NCI-H82 (cell line): Measurements from ENCODE around the gene OR5AU1.

ENCODE experiments used
- DNase-seq: peaks from one replicate; lab custom pipeline; 2025; lab: John Stamatoyannopoulos, UW

The OR5AU1 gene

GRCh38 chr14:21106498-21107282, 49.2 kb downstream of the OR5AU1 start:
- peak; percentile 82 for DNase-seq

GRCh38 chr14:21106176-21106497, 49.7 kb downstream of the OR5AU1 start:
- DNase-seq: no peak

- no peak for DNase-seq
Measured at GRCh38 chr14:21105095-21105494, 50.8 kb downstream of the OR5AU1 start.
